ENCODE measurements around the gene GPR82. TPM values are rescaled to one million over a fixed set of nuclear protein-coding genes. Genes with fewer than 3 reads are reported as not detected.

GPR82 gene
- not detected in 2 replicates for total RNA-seq (ENCODE audit: low replicate concordance)

DNA sequence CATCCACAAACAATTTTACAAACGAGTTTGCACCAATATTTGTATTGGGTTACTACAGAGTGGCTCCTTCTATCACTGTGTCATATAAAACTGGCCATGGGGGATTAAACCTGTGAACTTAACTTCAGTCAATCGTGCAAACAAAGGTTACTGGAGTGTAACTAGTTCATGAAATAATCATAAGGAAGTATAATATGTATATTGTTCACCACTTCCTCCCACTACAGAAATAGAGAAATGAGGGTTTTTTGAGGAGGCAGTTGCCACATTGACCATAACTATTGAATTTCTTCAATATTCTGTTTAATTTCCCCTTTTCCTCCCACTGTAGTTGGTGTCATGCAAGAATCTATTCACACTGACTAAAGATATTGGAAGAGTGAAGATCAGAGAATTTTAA lies at the start of gene GPR82:
Gene GPR82, plus strand, starts transcription at position 356 of the 400 bp plus-strand sequence. CDS start 2,846 bp downstream, outside the sequence.

GRCh38 chrX:41688835-41689234 lies 35.1 kb upstream of the GPR82 start, which contains the start of gene GPR34:
Gene GPR34 (plus strand): TSS chrX:41688973. CDS start chrX:41695634, 6,661 bp downstream.

Other genes starting within 250 kb of the GPR82 start
- gene GPR34, start 35.2 kb upstream of the GPR82 start, total RNA-seq (ENCODE audit: low replicate concordance): not detected in 2 replicates
- 33.2 and 34.6 TPM in 2 replicates for gene CASK, start 199.4 kb downstream of the GPR82 start, total RNA-seq (ENCODE audit: low replicate concordance)